CD4-positive, CD25-positive, alpha-beta regulatory T cell (primary cell): ENCODE results near the gene RNF182. TPM values are rescaled to one million over a fixed set of nuclear protein-coding genes. Genes with fewer than 3 reads are reported as not detected.

Experiments used
- ATAC-seq, 2 donors: fragments of 150-1000 bp; cut with Tn5 transposase; one replicate each; pipeline ENCODE4 v1.10.0; 2021; ENCODE audit warnings: low read depth in 2 of 2, moderate number of reproducible peaks in 2 of 2, moderate library complexity in 1 of 2
- DNase-seq, 3 donors: peaks; one replicate each; pipeline versions ENCODE4 v3.0.0 to v3.0.0-alpha.2; 2012 to 2022; ENCODE audit warnings: mixed read lengths in 1 of 3
- H3K27ac ChIP-seq: one replicate; pipeline ENCODE4 v1.7.0; 2013; ENCODE audit warnings: mild to moderate bottlenecking, low read length; ENCODE audit not compliant: insufficient read depth, poor library complexity, severe bottlenecking
- H3K27me3 ChIP-seq: one replicate; pipeline ENCODE4 v1.7.0; 2013; ENCODE audit warnings: low read length; ENCODE audit not compliant: control insufficient read depth, insufficient read depth
- H3K36me3 ChIP-seq: one replicate; pipeline ENCODE4 v1.7.0; 2013; ENCODE audit warnings: mild to moderate bottlenecking, low read length, moderate library complexity; ENCODE audit not compliant: control insufficient read depth, insufficient read depth
- H3K4me1 ChIP-seq: 2 replicates; pipeline ENCODE4 v1.7.0; 2013; ENCODE audit warnings: mild to moderate bottlenecking, low read length; ENCODE audit not compliant: insufficient read depth, control insufficient read depth, poor library complexity, severe bottlenecking
- H3K4me3 ChIP-seq: one replicate; pipeline ENCODE4 v1.7.0; 2013; ENCODE audit warnings: low read depth, mild to moderate bottlenecking, low read length, moderate library complexity
- H3K9me3 ChIP-seq, 2 experiments: 1 replicate in 1 of 2; 2 replicates in 1 of 2; pipeline ENCODE4 v1.7.0; 2013; ENCODE audit warnings: low read length in 2 of 2, mild to moderate bottlenecking in 1 of 2, moderate library complexity in 1 of 2; ENCODE audit not compliant: control insufficient read depth in 2 of 2
- H3K27ac Mint-ChIP-seq, 3 donors: one replicate each; pipeline ENCODE4 v1.8.0; 2020 to 2022; ENCODE audit warnings: mild to moderate bottlenecking in 3 of 3, mixed read lengths in 3 of 3, moderate library complexity in 2 of 3
- H3K27me3 Mint-ChIP-seq: one replicate; pipeline ENCODE4 v1.8.0; 2022; ENCODE audit warnings: mild to moderate bottlenecking, mixed read lengths
- H3K36me3 Mint-ChIP-seq: one replicate; pipeline ENCODE4 v1.8.0; 2020; ENCODE audit warnings: mixed read lengths
- H3K4me1 Mint-ChIP-seq, 4 donors: one replicate each; pipeline ENCODE4 v1.8.0; 2020 to 2022; ENCODE audit warnings: mixed read lengths in 4 of 4, mild to moderate bottlenecking in 1 of 4
- H3K4me3 Mint-ChIP-seq, 4 donors: one replicate each; pipeline ENCODE4 v1.8.0; 2020 to 2022; ENCODE audit warnings: mild to moderate bottlenecking in 4 of 4, mixed read lengths in 4 of 4, moderate library complexity in 3 of 4
- H3K9me3 Mint-ChIP-seq, 7 donors: one replicate each; pipeline ENCODE4 v1.8.0; 2020 to 2022; ENCODE audit warnings: mixed read lengths in 7 of 7, mild to moderate bottlenecking in 3 of 7, moderate library complexity in 2 of 7
- polyA plus RNA-seq, 4 donors: library from polyadenylated mRNA; unstranded; fragments of 300-500 nt; fragmentation: Illumina TruSeq; gene quantifications; one replicate each; pipeline ENCODE4 v1.2.3, GENCODE V29; 2021
- total RNA-seq: library from RNA; stranded (reverse); gene quantifications from one replicate; pipeline ENCODE4 v1.2.3, GENCODE V29; 2022

RNF182 gene
- total and polyA plus RNA-seq, 5 donors from 2014 or later = not detected

DNA sequence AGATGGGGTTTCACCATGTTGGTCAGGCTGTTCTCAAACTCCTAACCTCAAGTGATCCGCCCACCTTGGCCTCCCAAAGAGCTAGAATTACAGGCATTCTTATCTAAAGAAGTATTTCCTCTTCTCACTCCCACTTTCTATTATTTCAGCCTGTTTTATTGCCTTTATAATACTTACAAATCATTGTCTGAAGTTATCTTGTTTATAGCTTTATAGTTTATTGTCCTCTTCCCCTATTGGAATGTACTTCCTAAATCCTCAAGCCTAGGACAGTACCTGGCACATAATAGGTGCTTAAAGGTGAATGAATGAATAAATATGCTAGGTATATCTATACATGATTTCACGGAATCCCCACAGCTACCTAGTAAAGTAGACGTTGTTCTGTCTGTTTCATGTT lies 37.8 kb upstream of the RNF182 start:
- no peak overlapping the region for H3K27ac Mint-ChIP-seq
- Histone ChIP-seq H3K4me1 (no peaks in the 10 kb centered on the region), H3K27me3 (peaks cover 3% of the 10 kb centered on the region), H3K9me3 (no peaks in the 10 kb centered on the region), H3K4me3 (no peak overlapping the region), H3K36me3 (no peaks in the 10 kb centered on the region), H3K27ac (no peak overlapping the region)
- no peaks in the 10 kb centered on the region for H3K36me3 Mint-ChIP-seq
- H3K4me3 Mint-ChIP-seq = no peak overlapping the region
- DNase-seq (no peak), ATAC-seq (no peak)
- H3K9me3 Mint-ChIP-seq = no peaks in the 10 kb centered on the region
- H3K27me3 Mint-ChIP-seq = peaks cover 17% of the 10 kb centered on the region
- no peaks in the 10 kb centered on the region for H3K4me1 Mint-ChIP-seq

GRCh38 chr6:13892017-13892645 lies 32.6 kb upstream of the RNF182 start:
- Mint-ChIP-seq H3K36me3 (no peaks in the 10 kb centered on the region), H3K27me3 (peaks cover 21% of the 10 kb centered on the region), H3K9me3 (no peaks in the 10 kb centered on the region), H3K4me3 (no peak overlapping the region), H3K4me1 (no peaks in the 10 kb centered on the region), H3K27ac (no peak overlapping the region)
- Histone ChIP-seq H3K4me3 (no peak overlapping the region), H3K27ac (no peak overlapping the region), H3K4me1 (no peaks in the 10 kb centered on the region), H3K36me3 (no peaks in the 10 kb centered on the region), H3K27me3 (peaks cover 6% of the 10 kb centered on the region), H3K9me3 (no peaks in the 10 kb centered on the region)
- ATAC-seq (no peak), DNase-seq (no peak)

GRCh38 chr6:13902922-13903321 lies 21.8 kb upstream of the RNF182 start:
- Mint-ChIP-seq H3K4me3 (no peak overlapping the region), H3K36me3 (no peaks in the 10 kb centered on the region), H3K4me1 (no peaks in the 10 kb centered on the region), H3K27ac (peak overlapping the region in 1 of 3 donors; percentile 53), H3K27me3 (peaks cover 36% of the 10 kb centered on the region), H3K9me3 (peaks cover 0 to 1% (median 0%) of the 10 kb centered on the region in 7 donors)
- no peaks in the 10 kb centered on the region for H3K9me3 ChIP-seq
- no peak overlapping the region for H3K4me3 ChIP-seq
- ATAC-seq (no peak), DNase-seq (no peak)
- H3K27me3 ChIP-seq = peaks cover 29% of the 10 kb centered on the region
- no peaks in the 10 kb centered on the region for H3K36me3 ChIP-seq
- no peak overlapping the region for H3K27ac ChIP-seq
- no peaks in the 10 kb centered on the region for H3K4me1 ChIP-seq

DNA sequence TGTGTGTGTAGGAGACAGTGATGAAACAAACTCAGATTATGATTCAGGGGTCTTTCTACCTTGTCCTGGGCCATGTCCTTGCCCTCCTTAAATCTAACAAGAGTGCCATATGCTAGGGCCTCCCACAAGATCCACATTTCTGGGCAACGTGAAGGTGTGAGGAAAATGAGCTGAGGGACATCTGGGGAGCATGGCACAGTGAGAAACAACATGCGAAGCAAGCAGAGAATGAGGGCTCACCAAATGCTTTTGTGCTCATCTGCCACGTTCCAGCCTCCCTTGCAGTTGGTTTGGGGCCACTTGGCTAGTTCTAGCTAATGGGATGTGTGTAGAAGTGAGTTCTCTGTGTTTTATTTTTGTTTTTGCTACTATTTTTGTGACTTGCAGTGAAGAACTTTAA lies 21.4 kb upstream of the RNF182 start:
- Mint-ChIP-seq H3K4me1 (no peaks in the 10 kb centered on the region), H3K4me3 (no peak overlapping the region), H3K9me3 (peaks cover 0 to 1% (median 0%) of the 10 kb centered on the region in 7 donors), H3K27ac (no peak overlapping the region), H3K27me3 (peaks cover 36% of the 10 kb centered on the region), H3K36me3 (no peaks in the 10 kb centered on the region)
- H3K36me3 ChIP-seq = no peaks in the 10 kb centered on the region
- H3K27me3 ChIP-seq = peaks cover 25% of the 10 kb centered on the region
- no peaks in the 10 kb centered on the region for H3K9me3 ChIP-seq
- DNase-seq (no peak), ATAC-seq (no peak)
- no peak overlapping the region for H3K27ac ChIP-seq
- H3K4me3 ChIP-seq = no peak overlapping the region
- H3K4me1 ChIP-seq = no peaks in the 10 kb centered on the region

GRCh38 chr6:13907001-13907350 lies 17.8 kb upstream of the RNF182 start:
- H3K4me1 Mint-ChIP-seq = peaks cover 0 to 4% (median 0%) of the 10 kb centered on the region in 4 donors
- Histone ChIP-seq H3K27me3 (peaks cover 24% of the 10 kb centered on the region), H3K36me3 (no peaks in the 10 kb centered on the region), H3K4me1 (no peaks in the 10 kb centered on the region), H3K9me3 (no peaks in the 10 kb centered on the region), H3K4me3 (no peak overlapping the region), H3K27ac (no peak overlapping the region)
- ATAC-seq (no peak), DNase-seq (no peak)
- H3K27me3 Mint-ChIP-seq = peaks cover 28% of the 10 kb centered on the region
- no peaks in the 10 kb centered on the region for H3K36me3 Mint-ChIP-seq
- peaks cover 0 to 1% (median 0%) of the 10 kb centered on the region in 7 donors for H3K9me3 Mint-ChIP-seq
- H3K4me3 Mint-ChIP-seq = no peak overlapping the region
- H3K27ac Mint-ChIP-seq = no peak overlapping the region

- H3K4me1 Mint-ChIP-seq = peaks cover 0 to 4% (median 0%) of the 10 kb centered on the region in 4 donors
- Histone ChIP-seq H3K4me3 (no peak overlapping the region), H3K27me3 (peaks cover 24% of the 10 kb centered on the region), H3K4me1 (no peaks in the 10 kb centered on the region), H3K36me3 (no peaks in the 10 kb centered on the region), H3K9me3 (no peaks in the 10 kb centered on the region), H3K27ac (no peak overlapping the region)
- ATAC-seq (no peak), DNase-seq (no peak)
- no peak overlapping the region for H3K4me3 Mint-ChIP-seq
- peaks cover 27% of the 10 kb centered on the region for H3K27me3 Mint-ChIP-seq
- peaks cover 0 to 1% (median 0%) of the 10 kb centered on the region in 7 donors for H3K9me3 Mint-ChIP-seq
- no peaks in the 10 kb centered on the region for H3K36me3 Mint-ChIP-seq
- no peak overlapping the region for H3K27ac Mint-ChIP-seq
These were observed 17.0 kb upstream of the RNF182 start for GRCh38 chr6:13907614-13908215.

DNA sequence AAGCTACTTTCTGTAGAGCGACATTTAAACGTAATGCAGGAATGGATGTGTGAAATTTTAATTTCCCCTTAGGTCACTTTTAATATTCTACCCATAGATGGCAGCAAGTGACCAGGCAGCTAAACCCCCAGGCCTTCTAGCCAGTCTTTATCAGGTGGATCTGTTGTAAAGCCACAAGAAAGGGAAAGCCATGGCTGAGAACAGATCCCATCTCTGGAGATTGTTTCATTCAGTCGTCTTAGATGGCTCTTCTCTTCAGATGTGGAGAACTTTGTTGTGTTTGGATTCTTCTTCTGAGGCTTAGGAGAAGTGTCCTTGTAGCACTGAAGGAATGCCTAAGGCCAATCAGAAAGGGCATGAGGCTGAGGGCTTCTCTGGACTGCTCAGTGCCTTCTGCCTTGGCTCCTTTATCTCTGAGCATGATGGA lies 15.8 kb upstream of the RNF182 start:
- peaks cover 0 to 4% (median 0%) of the 10 kb centered on the region in 4 donors for H3K4me1 Mint-ChIP-seq
- peak; percentile 55 to 60 for ATAC-seq
- H3K4me3 Mint-ChIP-seq = no peak overlapping the region
- peaks cover 22% of the 10 kb centered on the region for H3K27me3 ChIP-seq
- no peaks in the 10 kb centered on the region for H3K36me3 ChIP-seq
- H3K27me3 Mint-ChIP-seq = peaks cover 24% of the 10 kb centered on the region
- H3K9me3 ChIP-seq = no peaks in the 10 kb centered on the region
- peak; percentile 30 to 60 (median 49) for DNase-seq
- H3K4me1 ChIP-seq = no peaks in the 10 kb centered on the region
- no peak overlapping the region for H3K27ac Mint-ChIP-seq
- no peak overlapping the region for H3K27ac ChIP-seq
- H3K9me3 Mint-ChIP-seq = no peaks in the 10 kb centered on the region
- no peaks in the 10 kb centered on the region for H3K36me3 Mint-ChIP-seq
- no peak overlapping the region for H3K4me3 ChIP-seq

- no peaks in the 10 kb centered on the region for H3K4me1 ChIP-seq
- peaks cover 0 to 4% (median 0%) of the 10 kb centered on the region in 4 donors for H3K4me1 Mint-ChIP-seq
These were observed 14.3 kb upstream of the RNF182 start for GRCh38 chr6:13910443-13910842.

More at GRCh38 chr6:13910443-13910842, 14.3 kb upstream of the RNF182 start:
- no peak overlapping the region for H3K27ac Mint-ChIP-seq
- H3K9me3 Mint-ChIP-seq = peaks cover 0 to 2% (median 0%) of the 10 kb centered on the region in 7 donors
- Histone ChIP-seq H3K27ac (no peak overlapping the region), H3K9me3 (no peaks in the 10 kb centered on the region), H3K27me3 (peaks cover 23% of the 10 kb centered on the region), H3K36me3 (no peaks in the 10 kb centered on the region), H3K4me3 (no peak overlapping the region)
- DNase-seq (no peak), ATAC-seq (no peak)
- no peaks in the 10 kb centered on the region for H3K36me3 Mint-ChIP-seq
- H3K27me3 Mint-ChIP-seq = peaks cover 27% of the 10 kb centered on the region
- no peak overlapping the region for H3K4me3 Mint-ChIP-seq
